ENCODE measurements around the gene TPRA1. TPM values are rescaled to one million over a fixed set of nuclear protein-coding genes. Genes with fewer than 3 reads are reported as not detected.

The TPRA1 gene
- total and polyA plus RNA-seq, 12 donors = 13.5 to 65.6 (median 46.4) TPM

DNA sequence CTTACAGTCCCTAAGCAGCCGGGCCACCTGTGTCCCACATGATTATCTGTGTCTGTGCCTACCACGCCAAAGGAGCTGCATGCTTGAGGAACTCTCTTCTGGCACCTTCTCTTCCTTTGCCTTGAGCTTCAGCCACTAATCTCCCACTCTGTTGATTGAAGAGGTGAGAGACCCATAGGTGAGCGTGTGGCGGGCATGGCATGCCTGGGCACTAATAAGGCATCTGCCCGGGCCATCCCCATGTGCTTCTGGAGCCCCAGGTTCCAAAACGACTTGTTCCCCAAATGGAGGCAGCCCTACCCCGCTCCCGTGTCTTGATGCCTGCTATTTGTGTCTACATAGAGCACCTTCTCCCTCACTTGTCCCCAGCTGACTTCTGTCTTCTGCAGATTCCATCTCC lies 20.7 kb upstream of the TPRA1 start:
- no peaks in the 10 kb centered on the region for H3K36me3 ChIP-seq (replicated peaks in 1 of 2)
- peaks cover 8 to 9% of the 10 kb centered on the region in 2 donors for H3K4me1 ChIP-seq (replicated peaks in 1 of 2)
- 89 to 95% (median 95%) methylated on average over 6 to 8 of the region's 8 CpGs for WGBS, 4 donors

DNA sequence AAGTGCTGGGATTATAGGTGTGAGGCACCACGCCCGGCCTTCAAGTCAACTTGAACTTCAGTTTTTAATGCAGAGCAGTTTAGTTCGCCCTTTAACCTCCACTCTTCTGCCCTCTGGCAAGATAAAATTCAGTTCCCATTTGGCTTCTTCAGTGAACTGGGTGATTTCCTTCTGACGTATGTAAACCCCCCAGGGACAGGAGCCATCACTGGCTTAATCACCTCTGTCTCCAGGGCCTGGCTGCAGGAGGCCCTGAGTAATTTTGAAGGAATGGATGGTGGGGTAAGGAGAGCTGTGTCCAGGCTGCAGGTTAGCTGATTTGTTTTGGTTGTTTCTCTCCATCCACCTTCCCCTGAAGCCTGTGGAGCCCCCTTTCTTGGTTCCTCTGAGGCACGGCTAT lies 19.6 kb upstream of the TPRA1 start:
- H3K4me1 ChIP-seq (replicated peaks in 1 of 2) = peaks cover 5 to 9% of the 10 kb centered on the region in 2 donors
- no peaks in the 10 kb centered on the region for H3K36me3 ChIP-seq (replicated peaks in 1 of 2)
- intact Hi-C loops (cut with DNase I) = no loop called here
- DNase-seq = no peak
- no peaks in the 10 kb centered on the region for H3K27me3 ChIP-seq
- H3K4me3 ChIP-seq = no peak overlapping the region
- TF ChIP-seq, protein P1, sequence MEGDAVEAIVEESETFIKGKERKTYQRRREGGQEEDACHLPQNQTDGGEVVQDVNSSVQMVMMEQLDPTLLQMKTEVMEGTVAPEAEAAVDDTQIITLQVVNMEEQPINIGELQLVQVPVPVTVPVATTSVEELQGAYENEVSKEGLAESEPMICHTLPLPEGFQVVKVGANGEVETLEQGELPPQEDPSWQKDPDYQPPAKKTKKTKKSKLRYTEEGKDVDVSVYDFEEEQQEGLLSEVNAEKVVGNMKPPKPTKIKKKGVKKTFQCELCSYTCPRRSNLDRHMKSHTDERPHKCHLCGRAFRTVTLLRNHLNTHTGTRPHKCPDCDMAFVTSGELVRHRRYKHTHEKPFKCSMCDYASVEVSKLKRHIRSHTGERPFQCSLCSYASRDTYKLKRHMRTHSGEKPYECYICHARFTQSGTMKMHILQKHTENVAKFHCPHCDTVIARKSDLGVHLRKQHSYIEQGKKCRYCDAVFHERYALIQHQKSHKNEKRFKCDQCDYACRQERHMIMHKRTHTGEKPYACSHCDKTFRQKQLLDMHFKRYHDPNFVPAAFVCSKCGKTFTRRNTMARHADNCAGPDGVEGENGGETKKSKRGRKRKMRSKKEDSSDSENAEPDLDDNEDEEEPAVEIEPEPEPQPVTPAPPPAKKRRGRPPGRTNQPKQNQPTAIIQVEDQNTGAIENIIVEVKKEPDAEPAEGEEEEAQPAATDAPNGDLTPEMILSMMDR (IDR thresholded peaks at IDR 0.05) = no peak
- no peak for TF ChIP-seq POLR2A (IDR thresholded peaks at IDR 0.05)
- WGBS, 4 donors = 88 to 93% (median 91%) methylated on average over 5 of the region's 5 CpGs
- no peak overlapping the region for H3K27ac ChIP-seq
- no peaks in the 10 kb centered on the region for H3K9me3 ChIP-seq (replicated peaks in 1 of 3)

More for the DNA sequence above, 20.7 kb upstream of the TPRA1 start:
- H3K27ac ChIP-seq = no peak overlapping the region
- H3K27me3 ChIP-seq = no peaks in the 10 kb centered on the region
- DNase-seq = no peak
- no peak overlapping the region for H3K4me3 ChIP-seq
- intact Hi-C loops (cut with DNase I) = no loop called here
- no peaks in the 10 kb centered on the region for H3K9me3 ChIP-seq (replicated peaks in 1 of 3)
- TF ChIP-seq, protein P1 (IDR thresholded peaks at IDR 0.05) = no peak
- TF ChIP-seq POLR2A (IDR thresholded peaks at IDR 0.05) = no peak

DNA sequence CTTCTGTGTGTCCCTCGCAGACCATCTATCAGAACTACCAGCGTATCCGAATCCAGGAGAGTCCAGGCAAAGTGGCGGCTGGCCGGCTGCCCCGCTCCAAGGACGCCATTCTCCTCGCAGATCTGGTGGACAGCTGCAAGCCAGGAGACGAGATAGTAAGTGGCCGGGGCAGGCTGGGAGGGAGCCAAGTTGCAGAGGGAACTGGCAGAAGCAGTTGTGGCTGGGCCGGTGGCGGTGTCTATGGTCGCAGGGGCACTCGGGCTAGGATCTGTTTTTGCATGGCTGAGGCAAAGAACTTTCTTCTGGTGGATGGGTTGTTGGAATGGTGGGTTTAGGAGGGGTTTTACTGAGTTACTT lies 17.8 kb upstream of the TPRA1 start:
- DNase-seq = peak; percentile 67 to 91 (median 88)
- peaks cover 5 to 9% of the 10 kb centered on the region in 2 donors for H3K4me1 ChIP-seq (replicated peaks in 1 of 2)
- no peaks in the 10 kb centered on the region for H3K36me3 ChIP-seq (replicated peaks in 1 of 2)
- peak overlapping the region in 3 of 5 donors; percentile 21 to 62 (median 34) for H3K27ac ChIP-seq
- TF ChIP-seq POLR2A (IDR thresholded peaks at IDR 0.05) = no peak
- TF ChIP-seq, protein P1 (IDR thresholded peaks at IDR 0.05) = no peak
- intact Hi-C loops (cut with DNase I) = no loop called here
- H3K4me3 ChIP-seq = no peak overlapping the region
- no peaks in the 10 kb centered on the region for H3K9me3 ChIP-seq (replicated peaks in 1 of 3)
- H3K27me3 ChIP-seq = no peaks in the 10 kb centered on the region
- WGBS, 4 donors = 45 to 77% (median 56%) methylated on average over 14 of the region's 14 CpGs

DNA sequence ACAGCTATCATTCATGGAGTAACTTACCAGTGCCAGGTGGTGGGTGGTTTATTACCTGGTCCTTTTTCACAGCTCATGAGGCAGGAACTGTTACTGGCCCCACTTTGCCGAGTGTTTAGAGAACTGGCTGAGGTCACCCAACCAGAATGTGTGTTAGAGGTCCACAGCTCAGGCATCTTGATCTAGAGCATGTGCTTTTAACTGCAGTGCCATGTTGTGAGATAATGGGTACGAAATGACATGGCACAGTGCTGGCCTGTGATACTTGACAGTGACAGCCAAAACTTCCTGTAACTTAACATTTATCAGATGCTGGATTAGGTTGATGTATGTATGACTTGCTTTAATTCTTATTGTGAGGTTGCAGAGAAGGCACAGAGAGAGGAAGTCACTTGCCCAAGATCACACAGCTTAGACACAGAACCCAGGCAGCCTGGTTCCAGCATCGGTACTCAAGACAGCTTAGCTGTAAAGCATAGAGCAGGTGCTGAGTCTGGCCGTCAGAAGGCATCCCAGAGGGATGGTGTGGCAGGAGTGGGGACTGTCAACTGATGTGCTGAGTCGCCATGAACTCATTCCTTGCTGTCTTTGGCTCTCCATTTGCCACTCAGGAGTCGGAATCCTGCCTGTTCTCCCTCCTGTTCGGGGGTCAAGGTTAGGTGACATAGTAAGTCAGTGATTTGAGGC lies 17.3 kb upstream of the TPRA1 start:
- Histone ChIP-seq H3K4me1 (replicated peaks in 1 of 2) (peaks cover 5 to 9% of the 10 kb centered on the region in 2 donors), H3K27me3 (no peaks in the 10 kb centered on the region), H3K9me3 (replicated peaks in 1 of 3) (no peaks in the 10 kb centered on the region), H3K36me3 (replicated peaks in 1 of 2) (no peaks in the 10 kb centered on the region), H3K4me3 (no peak overlapping the region), H3K27ac (peak overlapping the region in 3 of 5 donors; percentile 21 to 62 (median 34))
- intact Hi-C loops (cut with DNase I) = no loop called here
- WGBS, 4 donors = 56 to 71% (median 62%) methylated on average over 5 to 7 of the region's 7 CpGs
- TF ChIP-seq POLR2A (IDR thresholded peaks at IDR 0.05) = no peak
- TF ChIP-seq, protein P1 (IDR thresholded peaks at IDR 0.05) = no peak
- no peak for DNase-seq

Measured in adrenal gland (tissue), 12 donors.